Measurements from ENCODE around the gene RASSF5. TPM values are rescaled to one million over a fixed set of nuclear protein-coding genes. Genes with fewer than 3 reads are reported as not detected.

The RASSF5 gene
- total and polyA plus RNA-seq, 10 of the 15 experiments (the other 5 are each of a cell fraction or from before 2014, with no cell fraction given): 14.0 to 89.6 (median 68.9) TPM

DNA sequence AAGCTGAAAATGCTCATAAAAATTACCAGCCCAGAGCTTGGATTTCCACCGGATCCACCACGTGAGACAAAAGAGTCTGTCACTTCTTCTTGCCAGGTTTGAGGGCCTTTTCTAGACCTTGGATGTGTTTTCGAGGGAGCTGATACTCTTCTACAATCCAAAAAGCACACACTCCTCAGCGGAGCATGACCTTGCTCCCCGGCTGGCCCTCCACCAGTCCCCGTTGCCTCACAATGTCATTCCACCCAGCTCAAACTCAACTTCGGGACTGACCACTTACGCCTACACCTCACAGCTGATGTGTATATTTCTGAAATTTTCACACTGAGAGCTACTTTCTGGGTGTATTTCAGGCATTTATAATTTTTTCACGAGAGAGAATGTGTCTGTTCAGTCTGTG is 84.4 kb downstream of the RASSF5 start (continued):
- TF ChIP-seq, protein P1, sequence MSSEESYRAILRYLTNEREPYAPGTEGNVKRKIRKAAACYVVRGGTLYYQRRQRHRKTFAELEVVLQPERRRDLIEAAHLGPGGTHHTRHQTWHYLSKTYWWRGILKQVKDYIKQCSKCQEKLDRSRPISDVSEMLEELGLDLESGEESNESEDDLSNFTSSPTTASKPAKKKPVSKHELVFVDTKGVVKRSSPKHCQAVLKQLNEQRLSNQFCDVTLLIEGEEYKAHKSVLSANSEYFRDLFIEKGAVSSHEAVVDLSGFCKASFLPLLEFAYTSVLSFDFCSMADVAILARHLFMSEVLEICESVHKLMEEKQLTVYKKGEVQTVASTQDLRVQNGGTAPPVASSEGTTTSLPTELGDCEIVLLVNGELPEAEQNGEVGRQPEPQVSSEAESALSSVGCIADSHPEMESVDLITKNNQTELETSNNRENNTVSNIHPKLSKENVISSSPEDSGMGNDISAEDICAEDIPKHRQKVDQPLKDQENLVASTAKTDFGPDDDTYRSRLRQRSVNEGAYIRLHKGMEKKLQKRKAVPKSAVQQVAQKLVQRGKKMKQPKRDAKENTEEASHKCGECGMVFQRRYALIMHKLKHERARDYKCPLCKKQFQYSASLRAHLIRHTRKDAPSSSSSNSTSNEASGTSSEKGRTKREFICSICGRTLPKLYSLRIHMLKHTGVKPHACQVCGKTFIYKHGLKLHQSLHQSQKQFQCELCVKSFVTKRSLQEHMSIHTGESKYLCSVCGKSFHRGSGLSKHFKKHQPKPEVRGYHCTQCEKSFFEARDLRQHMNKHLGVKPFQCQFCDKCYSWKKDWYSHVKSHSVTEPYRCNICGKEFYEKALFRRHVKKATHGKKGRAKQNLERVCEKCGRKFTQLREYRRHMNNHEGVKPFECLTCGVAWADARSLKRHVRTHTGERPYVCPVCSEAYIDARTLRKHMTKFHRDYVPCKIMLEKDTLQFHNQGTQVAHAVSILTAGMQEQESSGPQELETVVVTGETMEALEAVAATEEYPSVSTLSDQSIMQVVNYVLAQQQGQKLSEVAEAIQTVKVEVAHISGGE (CRISPR knock-in tag; IDR thresholded peaks at IDR 0.05): no peak
- TF ChIP-seq, protein P2, sequence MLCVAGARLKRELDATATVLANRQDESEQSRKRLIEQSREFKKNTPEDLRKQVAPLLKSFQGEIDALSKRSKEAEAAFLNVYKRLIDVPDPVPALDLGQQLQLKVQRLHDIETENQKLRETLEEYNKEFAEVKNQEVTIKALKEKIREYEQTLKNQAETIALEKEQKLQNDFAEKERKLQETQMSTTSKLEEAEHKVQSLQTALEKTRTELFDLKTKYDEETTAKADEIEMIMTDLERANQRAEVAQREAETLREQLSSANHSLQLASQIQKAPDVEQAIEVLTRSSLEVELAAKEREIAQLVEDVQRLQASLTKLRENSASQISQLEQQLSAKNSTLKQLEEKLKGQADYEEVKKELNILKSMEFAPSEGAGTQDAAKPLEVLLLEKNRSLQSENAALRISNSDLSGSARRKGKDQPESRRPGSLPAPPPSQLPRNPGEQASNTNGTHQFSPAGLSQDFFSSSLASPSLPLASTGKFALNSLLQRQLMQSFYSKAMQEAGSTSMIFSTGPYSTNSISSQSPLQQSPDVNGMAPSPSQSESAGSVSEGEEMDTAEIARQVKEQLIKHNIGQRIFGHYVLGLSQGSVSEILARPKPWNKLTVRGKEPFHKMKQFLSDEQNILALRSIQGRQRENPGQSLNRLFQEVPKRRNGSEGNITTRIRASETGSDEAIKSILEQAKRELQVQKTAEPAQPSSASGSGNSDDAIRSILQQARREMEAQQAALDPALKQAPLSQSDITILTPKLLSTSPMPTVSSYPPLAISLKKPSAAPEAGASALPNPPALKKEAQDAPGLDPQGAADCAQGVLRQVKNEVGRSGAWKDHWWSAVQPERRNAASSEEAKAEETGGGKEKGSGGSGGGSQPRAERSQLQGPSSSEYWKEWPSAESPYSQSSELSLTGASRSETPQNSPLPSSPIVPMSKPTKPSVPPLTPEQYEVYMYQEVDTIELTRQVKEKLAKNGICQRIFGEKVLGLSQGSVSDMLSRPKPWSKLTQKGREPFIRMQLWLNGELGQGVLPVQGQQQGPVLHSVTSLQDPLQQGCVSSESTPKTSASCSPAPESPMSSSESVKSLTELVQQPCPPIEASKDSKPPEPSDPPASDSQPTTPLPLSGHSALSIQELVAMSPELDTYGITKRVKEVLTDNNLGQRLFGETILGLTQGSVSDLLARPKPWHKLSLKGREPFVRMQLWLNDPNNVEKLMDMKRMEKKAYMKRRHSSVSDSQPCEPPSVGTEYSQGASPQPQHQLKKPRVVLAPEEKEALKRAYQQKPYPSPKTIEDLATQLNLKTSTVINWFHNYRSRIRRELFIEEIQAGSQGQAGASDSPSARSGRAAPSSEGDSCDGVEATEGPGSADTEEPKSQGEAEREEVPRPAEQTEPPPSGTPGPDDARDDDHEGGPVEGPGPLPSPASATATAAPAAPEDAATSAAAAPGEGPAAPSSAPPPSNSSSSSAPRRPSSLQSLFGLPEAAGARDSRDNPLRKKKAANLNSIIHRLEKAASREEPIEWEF (IDR thresholded peaks at IDR 0.05; ENCODE audit: insufficient replicate concordance, low read depth, low read length): no peak
- TF ChIP-seq CREM (IDR thresholded peaks at IDR 0.05; ENCODE audit: low read depth) (no peak), JUNB (IDR thresholded peaks at IDR 0.05) (no peak), ESRRA (IDR thresholded peaks at IDR 0.05; ENCODE audit: low read length) (no peak), POU2F2 (IDR thresholded peaks at IDR 0.05; ENCODE audit: borderline replicate concordance, low read depth, low read length) (no peak), TAF1 (IDR thresholded peaks at IDR 0.05; ENCODE audit: borderline replicate concordance, low read depth, low read length) (no peak), RCOR1 (conservative IDR thresholded peaks at IDR 0.05; ENCODE audit: low read depth, low read length) (no peak), SPI1 (IDR thresholded peaks at IDR 0.05; ENCODE audit: borderline replicate concordance, insufficient read depth, low read depth, low read length) (no peak)
- TF ChIP-seq, protein P3, sequence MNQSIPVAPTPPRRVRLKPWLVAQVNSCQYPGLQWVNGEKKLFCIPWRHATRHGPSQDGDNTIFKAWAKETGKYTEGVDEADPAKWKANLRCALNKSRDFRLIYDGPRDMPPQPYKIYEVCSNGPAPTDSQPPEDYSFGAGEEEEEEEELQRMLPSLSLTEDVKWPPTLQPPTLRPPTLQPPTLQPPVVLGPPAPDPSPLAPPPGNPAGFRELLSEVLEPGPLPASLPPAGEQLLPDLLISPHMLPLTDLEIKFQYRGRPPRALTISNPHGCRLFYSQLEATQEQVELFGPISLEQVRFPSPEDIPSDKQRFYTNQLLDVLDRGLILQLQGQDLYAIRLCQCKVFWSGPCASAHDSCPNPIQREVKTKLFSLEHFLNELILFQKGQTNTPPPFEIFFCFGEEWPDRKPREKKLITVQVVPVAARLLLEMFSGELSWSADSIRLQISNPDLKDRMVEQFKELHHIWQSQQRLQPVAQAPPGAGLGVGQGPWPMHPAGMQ (IDR thresholded peaks at IDR 0.05; ENCODE audit: borderline replicate concordance): no peak
